Measurements from ENCODE around the gene ERC2.

ERC2 gene

DNA sequence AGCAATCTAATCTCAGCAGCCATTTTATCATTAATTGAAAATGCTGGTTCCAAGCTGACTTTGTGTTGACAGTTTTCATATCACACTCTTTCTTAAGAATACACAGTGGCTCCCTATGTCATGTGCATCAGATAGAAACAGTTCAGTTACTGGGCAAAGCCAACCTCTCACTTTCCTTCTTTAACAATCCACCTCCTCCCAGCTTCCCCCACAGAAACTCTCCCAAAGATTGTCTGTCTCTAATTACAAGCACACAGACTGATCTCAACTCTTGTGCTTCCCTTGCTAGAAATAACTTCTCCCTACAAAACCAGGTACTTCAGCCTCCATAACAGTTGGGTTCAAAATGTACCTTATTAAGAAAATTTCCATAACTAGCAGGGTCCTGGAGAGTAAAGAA is 752.2 kb downstream of the ERC2 start:
- no peak for DNase-seq (ENCODE audit: low spot score)

DNA sequence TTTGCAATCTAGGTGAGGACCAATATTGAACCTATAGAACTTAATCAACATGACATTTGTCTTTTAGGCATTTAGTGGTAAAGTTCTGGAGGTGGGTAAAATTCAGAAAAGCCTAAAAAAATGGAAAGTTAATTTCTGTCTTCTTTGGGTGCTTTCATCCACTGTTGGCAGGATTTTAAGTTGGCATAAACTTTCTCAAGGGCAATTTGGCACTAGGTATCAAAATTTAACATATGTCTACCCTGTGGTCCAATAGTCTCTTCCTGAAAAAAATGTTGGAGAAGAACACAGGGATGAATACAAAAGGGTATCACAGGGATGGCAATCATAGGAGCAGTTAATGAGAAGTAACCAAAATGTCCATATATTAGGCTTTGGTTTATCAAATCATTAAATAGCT is 754.2 kb downstream of the ERC2 start:
- no peak for DNase-seq (ENCODE audit: low spot score)

DNA sequence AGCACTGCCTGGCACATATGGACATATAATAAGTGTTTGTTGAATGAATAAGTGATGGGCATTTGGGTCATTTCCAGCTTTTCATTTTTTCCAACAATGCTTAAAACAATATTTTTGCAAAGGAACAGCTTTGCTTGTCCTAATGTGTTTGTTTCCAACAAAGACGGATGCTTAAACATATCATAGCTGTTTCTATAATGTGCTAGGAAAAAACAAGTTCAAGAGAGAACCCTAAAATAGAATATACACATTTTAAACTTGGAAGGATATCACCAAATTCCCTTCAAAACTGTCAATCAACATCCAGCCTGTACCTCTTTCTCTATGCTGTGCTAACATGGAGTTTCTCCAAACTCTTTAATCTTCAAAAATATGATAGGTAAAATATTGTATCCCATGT is 756.6 kb downstream of the ERC2 start:
- DNase-seq (ENCODE audit: low spot score), result no peak

DNA sequence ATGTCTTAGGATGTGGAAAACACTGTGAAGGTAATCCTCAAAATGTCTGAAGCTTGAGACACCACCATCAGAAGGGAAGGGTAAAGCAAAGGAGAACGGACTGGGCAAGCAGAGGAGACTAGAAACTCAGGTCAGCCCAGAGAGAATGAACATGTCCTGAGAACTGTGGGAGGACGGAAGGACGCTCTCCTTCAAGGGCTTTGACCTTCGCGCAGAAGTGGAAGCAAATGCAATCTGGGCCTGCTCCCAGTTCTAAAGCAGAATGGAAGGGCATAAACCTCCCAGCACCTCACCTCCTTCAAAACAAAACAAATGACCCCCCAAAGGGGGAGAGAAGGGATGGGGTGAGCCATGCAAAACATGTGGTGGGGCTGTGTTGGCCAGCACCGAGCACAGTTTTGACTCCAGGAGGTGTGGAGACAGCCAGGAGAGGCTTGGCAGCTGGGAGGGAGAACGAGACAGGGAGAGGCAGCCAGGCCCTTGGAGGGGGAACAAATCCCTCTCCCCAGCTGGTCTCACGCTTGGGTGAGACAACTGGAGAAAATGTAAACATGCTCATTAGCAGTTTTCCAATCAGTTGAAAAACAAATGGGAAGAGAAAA is 758.8 kb downstream of the ERC2 start:
- DNase-seq (ENCODE audit: low spot score), result no peak

DNA sequence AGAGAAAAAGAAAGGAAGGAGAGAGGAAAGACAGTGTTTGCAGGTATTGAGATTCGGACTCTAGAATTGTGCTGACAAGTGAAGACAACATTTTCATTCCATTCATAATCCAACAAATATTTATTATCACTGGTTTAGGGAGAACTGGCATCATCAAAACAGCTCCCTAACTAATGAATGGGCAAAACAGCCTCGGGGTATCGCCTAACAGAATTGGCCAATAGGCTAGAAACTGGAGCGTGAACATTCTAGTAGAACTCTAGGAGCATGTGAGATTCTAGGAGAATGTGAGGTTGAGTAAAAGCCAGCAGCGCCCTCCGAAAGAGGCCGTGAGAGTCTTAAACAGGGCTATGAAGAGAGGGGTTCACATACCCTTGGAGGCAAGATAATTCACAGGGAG is 759.3 kb downstream of the ERC2 start:
- no peak for DNase-seq (ENCODE audit: low spot score)

DNA sequence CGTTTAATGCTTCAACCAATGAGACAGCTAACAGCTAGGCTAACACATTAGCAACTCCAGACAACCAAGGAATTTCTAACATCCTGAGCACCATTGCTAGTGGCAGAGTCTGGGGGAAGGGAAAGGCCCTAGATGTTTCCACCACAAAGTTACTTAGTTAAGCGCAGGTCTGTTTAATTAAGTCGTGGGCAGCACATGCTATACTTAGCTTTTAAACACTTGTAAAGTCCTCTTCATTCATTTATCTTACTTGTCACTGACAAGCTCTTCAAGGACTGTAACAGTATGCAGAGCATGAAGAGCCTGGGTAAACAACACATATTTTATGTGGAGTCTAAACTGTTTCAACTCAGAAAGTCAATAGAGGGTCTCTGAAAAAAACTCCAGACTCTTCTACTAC is 760.0 kb downstream of the ERC2 start:
- DNase-seq (ENCODE audit: low spot score), result no peak

DNA sequence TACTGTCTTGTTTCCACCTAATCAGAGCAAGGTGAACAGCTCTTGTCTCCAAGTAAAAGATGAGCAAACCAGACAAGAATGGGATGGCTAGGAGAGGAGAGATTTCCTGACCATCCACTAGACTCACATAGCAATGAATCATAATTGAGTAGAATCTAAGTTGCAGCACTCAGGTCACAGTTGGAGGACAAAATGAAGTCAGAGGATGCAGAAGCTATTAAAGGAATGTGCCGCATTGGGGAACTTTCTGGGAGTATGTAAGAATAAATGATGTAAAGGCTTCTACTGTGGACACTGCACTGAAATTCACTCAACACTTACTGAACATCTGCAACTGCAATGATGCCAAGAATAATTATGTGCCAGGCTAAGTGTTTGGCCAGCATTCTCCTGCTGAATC is 763.7 kb downstream of the ERC2 start:
- no peak for DNase-seq (ENCODE audit: low spot score)

DNA sequence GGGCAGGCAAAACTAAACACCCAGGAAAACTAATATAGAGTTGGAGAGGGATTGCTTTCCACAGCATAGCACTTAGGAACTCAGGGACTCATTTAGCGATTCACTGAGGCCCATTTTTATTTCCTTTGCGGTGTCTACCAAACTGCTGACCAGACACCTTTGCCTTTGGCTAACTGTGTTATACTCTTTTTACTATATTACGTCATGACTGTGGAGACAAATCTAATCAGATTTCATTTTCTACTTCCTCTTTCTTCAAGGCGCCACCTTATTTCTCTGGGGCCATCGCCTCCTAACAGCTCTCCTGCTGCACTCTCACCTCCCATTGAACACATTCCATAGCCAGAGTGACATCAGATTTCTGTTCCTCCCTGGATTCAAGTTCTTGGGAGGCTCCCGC is 765.4 kb downstream of the ERC2 start:
- no peak for DNase-seq (ENCODE audit: low spot score)

DNA sequence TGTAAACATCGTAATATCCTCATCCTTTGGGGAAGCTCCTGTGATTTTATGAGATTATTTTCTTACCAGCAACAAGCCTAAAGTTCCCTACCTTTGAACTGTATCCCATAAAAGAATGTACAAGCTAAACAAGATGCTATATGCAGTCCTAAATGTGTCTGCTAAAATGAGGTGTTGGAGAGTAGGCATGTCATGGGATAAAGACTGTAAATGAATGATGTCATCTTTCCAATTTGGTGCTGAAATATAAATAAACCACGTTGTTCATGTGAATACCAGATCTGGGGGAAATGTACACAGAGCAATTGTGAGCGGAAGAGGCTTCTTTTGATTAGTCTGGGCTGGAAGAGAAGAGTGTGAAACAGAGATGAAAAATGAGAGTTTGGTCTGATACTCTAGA is 766.3 kb downstream of the ERC2 start:
- DNase-seq (ENCODE audit: low spot score), result no peak

DNA sequence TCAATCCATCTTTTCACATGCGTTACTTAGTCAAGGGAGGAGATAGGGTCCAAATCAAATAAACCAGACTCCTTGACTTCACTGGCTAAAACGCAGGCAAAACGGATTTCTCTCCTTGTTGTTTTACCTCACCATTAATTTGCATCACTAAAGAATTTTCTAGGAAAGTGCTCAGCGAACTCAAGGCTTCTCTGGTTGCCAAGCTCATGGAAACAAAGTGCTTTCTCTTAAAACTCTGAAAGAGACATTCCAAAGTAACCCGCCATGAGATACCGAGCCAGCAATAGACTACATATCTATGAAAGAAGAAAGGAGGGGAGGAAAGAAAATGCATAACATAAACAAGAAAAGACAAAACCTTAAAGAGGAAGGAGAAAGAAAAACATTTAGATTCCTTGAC is 769.4 kb downstream of the ERC2 start:
- DNase-seq (ENCODE audit: low spot score), result no peak

DNA sequence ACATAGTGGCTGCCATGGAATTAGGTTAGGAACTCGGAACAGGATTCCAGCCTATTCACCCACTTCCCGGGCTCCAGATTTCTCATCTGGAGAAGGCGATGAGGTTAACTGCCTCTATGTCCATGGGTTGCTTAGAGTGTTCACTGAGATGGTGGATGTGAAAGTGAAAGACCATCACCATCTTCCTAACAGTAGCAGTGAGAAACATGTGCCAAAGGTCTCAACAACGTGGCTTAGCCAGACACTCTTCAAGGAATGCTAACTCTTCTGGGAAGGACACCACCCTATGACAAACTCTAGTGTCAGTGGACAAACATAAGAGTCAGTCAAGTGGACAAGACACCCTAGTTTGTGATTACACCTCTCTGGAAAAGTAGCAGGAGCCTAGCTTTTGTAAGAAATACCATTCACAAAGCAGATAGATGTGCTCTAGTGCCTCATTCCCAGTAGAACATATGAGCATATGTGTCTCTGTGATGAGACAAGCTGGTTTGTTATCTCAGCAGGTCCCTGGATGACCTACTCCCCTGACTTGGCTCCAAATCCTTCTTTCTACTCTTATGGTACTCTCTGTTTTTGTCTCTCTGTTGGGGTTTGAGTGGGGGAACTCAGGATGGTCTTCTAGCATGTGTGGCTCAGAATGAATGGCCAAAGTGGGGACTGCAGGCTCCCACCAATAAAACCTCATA is 770.9 kb downstream of the ERC2 start:
- DNase-seq (ENCODE audit: low spot score), result no peak

DNA sequence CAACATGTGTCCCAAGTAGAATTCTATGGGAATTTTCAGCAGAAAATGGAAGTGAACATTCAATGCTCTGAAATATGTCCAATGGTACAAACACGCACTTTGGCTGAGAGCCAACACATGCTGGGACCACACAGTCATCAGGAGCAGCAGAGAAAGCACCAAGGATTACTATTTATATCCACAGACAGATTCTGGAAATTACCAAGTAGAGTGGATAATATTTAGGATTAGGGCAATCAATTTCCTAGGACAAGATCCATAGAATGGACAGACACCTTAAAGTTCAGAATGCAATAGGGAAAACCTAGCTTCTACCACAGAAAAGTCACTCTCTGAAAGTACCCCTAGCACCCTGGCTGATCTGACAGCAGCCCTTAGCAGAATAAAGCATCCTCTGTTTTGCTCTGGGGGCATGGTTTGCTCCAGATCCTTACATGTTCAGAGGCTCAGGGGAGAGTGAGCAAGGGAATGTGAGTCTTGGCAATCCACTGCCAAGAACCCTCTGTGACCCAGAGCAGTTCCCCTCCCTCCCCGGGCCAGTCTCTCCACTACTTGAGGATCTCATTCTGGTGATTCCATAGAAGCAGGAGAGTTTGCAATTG is 775.2 kb downstream of the ERC2 start:
- DNase-seq (ENCODE audit: low spot score), result no peak

DNA sequence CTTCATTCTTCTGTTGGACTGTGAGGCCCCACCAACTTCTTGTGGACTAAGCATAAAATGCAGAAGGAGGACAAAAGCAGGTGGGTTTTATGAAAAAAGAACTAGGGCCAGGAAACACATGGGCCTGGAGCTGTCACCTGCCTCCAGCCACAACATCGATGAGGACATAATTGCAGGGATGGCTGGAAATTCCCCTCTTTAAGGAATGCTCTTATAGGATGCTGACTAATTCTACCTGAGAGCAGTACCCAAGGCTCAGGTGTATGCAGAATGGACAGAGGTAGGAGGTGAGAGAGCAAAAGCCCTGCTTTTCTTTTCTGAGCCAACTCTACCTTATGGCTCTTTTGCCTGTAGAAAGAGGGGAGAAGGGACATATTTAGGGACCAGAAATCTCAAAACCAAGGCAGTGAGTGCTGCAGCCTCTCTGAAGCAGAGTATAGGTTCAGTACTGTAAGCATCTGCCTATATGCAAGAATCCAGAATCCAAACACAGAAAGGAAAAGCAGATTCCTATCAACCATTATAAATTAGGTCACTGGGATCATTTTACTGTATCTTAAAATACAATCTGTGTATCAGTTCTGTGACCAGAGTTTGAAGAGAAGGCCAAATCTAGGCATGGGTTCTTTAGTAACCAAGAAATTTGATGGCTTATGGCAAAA is 775.8 kb downstream of the ERC2 start:
- DNase-seq (ENCODE audit: low spot score), result no peak

DNA sequence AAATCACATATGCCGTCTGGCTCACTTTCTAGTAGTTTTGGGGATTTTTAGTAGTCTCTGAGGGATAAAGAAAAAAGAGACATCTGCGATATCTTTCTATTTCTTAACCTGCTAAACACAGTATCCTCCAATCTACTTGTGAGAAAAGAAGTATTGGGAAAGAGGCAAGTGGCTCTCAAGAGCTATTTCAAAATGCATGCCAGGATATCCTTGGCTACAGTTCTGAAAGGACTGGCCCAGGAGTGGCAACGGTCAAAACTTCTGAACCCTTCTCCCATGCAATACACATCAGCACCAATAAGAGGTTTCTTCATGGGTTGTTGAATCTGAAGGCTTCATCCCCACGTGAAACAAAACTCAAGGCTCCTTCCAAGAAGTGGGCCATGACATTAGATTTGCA is 777.1 kb downstream of the ERC2 start:
- DNase-seq (ENCODE audit: low spot score), result no peak

DNA sequence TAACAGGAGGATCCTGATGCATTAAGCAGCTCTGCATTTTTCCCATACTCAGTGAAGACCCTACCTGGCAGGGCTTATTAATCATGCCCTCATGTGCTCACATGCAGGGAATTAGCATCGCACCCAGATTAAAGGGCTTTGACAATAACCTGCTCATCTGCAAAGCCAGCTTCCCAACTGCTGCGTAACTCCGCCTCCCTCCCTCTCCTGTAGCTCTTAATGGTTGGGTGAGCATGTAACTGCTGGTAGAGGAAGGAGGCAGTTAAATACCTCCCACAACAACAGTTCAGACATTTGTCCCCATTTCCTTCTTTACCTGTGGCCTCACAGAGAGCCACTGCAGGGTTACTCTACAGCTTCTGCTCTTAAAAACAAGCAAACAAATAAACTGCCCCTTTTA is 777.5 kb downstream of the ERC2 start:
- no peak for DNase-seq (ENCODE audit: low spot score)

DNA sequence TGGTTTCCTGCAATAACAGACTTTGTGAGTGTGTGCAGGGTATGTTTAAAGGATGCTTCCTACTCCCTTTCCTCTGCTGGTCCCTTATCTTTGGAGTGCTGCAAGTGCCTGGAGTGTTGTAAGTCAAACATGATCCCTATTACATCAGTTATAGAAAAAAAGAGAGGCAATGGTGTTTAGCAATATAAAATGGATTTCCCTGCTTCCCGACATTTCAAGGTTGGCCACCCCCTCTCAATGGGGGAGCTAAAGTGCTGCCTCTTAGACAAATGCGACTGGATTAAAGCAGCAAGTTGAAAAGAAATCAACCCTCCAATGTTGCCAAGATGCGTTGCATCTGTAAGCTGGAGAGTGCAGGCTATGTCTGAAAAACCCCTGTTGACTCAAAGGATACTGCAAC is 778.1 kb downstream of the ERC2 start:
- no peak for DNase-seq (ENCODE audit: low spot score)

DNA sequence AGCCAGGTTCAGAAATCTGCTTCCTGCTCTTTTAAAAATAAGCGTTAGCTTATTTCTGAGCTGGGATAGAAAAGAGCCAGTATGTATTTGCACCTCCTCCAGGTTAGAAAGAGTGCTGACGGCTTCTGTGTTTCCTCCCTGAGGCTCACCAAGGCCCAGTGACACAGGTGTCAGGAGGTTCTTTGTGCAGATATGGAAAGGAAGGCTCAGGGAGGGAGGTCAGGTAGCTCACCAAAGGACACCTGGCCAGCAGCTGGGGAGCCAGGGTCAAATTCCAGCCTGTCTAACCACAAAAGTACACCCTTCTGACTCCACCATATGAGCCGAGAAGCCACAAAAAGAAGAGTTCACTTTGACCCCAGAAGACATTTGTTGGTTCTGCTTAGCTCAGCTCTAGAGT is 780.1 kb downstream of the ERC2 start:
- DNase-seq (ENCODE audit: low spot score), result no peak

DNA sequence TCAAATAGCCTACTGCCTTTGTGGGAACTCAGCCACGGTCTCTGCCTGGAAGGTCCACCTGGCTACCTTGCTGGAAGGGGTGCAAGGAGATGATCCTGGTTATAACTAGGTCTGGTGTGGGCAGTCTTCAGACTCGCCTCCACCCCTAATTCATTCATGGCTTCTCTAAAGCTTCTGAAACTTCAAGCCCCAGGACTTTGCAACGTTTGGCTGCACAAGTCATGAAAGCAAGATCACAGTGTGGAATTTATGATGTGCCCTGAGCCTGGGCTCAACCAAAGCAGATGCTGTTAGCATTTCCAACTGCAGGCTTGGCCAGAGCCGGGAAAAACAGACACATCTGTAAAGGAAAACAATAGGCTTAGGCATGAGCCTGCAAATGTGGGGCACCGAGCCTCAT is 780.7 kb downstream of the ERC2 start:
- DNase-seq (ENCODE audit: low spot score), result no peak

DNA sequence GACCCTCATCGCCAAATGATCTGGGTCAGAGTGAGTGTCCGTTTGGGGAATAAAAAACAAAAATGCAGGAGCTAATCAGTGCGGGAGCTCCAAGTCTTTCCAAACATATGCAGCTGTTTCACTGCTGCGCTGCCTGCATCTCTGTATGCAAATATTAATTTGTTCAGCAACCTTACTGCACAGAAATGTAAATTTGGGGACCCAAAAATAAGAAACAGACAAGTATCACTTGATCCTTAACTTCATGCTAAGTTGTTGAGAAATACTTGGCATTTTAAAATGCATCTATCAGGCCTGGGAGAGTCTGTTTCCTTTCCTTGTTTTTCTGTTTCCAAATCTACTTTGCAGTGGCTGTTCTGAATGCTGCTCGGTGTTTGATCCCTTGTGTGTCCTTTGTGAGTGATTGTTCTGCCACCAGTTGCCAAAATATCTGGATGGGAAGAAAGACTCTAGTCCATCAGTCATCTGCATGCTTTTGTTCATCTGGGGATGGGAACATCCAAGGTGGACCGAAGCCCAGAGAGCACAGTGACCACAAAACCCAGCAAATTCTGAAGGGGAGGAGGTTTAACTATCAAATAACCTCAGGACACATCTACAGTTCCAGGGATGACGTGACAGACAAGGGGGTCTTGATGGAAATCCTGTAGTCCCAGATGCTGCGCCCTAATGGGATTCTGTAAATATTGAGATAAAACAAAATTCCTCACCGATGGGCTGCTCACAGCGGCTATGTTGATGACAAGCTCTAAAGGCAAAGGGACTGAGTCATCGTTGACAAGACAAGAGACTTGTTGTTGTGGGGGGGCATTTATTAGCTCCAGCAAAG is 781.6 kb downstream of the ERC2 start:
- DNase-seq (ENCODE audit: low spot score), result no peak

DNA sequence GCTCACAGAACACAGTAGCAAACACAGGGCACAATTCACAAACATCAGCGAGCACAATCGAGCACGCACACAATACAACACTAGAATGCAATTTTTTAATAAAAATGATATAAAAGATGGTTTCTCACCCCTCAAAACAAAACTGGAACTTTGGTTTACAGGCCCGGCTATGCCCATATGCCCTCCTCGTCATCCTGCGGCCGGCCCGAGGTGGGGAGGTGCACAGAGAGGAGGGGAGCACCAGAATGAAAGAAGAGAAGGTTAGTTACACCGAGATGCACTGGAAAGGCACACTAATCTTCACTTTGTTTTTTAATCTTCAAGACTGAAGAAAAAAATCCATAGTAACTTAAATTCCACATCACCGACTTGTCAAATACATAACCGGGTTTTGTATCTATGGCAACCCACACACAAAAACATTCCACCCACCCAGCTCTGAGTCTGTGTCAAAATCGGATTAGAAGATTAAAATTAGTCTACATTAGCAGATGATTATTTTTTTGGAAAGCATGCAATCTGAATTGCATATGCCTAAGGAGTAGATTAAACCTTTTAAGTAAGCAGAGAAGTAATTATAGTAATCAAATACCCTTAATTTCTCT is 784.5 kb downstream of the ERC2 start:
- DNase-seq (ENCODE audit: low spot score), result no peak

DNA sequence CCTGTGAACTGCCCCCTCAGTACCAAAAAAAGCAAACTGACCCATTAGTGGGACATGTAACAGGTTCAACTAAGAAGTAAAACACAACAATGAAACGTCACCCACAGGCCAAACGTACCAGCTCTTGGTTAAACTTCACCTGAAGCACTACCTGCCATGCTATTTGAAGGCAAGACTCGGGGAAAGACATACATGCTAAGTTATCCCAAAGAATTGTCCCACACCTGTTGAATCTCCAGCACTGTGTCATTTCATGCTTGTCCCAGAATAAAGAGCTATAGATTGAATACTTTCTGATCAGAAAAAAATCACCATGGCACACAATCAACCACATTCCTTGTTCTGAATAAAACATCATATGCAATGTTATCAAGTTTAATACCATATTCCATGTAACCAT is 785.8 kb downstream of the ERC2 start:
- DNase-seq (ENCODE audit: low spot score), result no peak
